Spleen (tissue), 7 donors: ENCODE results near the gene EPHB1.

Source experiments
- CTCF ChIP-seq, 11 experiments: fragments of 200-600 bp in 7 of 11; fragments of 450-650 bp in 4 of 11; sonication (generic) in 4 of 11; IDR thresholded peaks in 8 of 11; conservative IDR thresholded peaks in 3 of 11; 1 replicate in 7 of 11; 2 replicates in 4 of 11; pipeline versions ENCODE4 v1.4.0 to v1.8.0; 2016 to 2021; ENCODE audit warnings: antibody characterized with exemption in 11 of 11, inconsistent platforms in 4 of 11, mild to moderate bottlenecking in 1 of 11
- POLR2A ChIP-seq, 3 donors: fragments of 450-650 bp; IDR thresholded peaks; one replicate each; pipeline ENCODE4 v1.5.1; 2017; ENCODE audit warnings: antibody characterized with exemption in 3 of 3, mild to moderate bottlenecking in 1 of 3
- POLR2AphosphoS5 ChIP-seq, 3 donors: sonication (generic); formaldehyde crosslinking; IDR thresholded peaks; one replicate each; pipeline ENCODE4 v1.5.1; 2017; ENCODE audit warnings: antibody characterized with exemption in 3 of 3
- donor health status: DM: no; HTN: no; CAD: no; lungs with moderate emphysema.
- donor health status: DM: no; HTN: no; CAD: no.
- donor health status: DM: no; HTN: no; CAD: no.

- no peak for TF ChIP-seq CTCF (IDR thresholded peaks at IDR 0.05 in 8 of 11, conservative IDR thresholded peaks at IDR 0.05 in 3 of 11)
- no peak for TF ChIP-seq POLR2A (IDR thresholded peaks at IDR 0.05)
- no peak for TF ChIP-seq POLR2AphosphoS5 (IDR thresholded peaks at IDR 0.05)
These were observed 286.4 kb downstream of the EPHB1 start for GRCh38 chr3:135081451-135081850.
